ENCODE data around the gene CFI. TPM values are rescaled to one million over a fixed set of nuclear protein-coding genes. Genes with fewer than 3 reads are reported as not detected.
A peak's percentile ranks its signal among the peaks of the same experiment; 100 is the strongest.

Gene CFI
- total RNA-seq, result 0.13 TPM in 1 of 2 replicates, not detected in the other

DNA sequence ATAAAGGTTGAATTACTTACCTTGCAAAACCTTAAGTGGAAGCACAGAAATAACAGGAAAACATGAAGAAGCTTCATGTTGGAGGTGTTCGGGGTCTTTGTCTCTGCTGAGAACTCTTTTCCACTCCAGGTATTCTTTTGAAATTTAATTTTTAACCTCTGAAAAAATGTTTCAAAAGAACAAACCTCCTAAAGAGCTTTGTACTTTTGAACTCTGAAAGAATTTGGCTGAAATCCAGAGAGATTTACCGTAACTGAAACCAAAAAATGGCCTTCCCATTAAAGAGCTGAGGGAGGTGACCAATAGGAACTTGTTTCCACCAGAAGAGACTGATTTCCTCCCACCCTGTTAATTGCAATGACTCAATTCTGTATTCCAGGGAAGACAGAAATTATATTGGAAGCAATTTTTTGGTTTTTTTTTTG, at the start of gene CFI:
Gene CFI, minus strand, starts transcription at position 105 of the 425 bp plus-strand sequence. Its CDS starts 28 bp downstream, at position 77.
- Histone ChIP-seq H3K4me3 (ENCODE audit: low read depth, low read length) (no peak within 1 kb of the TSS), H3K36me3 (ENCODE audit: control insufficient read depth, insufficient read depth, low read length) (no peaks in the 10 kb centered on the region), H3K27me3 (ENCODE audit: control insufficient read depth, insufficient read depth, low read length) (no peaks in the 10 kb centered on the region)
- FAIRE-seq (no peak), DNase-seq (ENCODE audit: low read depth) (peak; percentile 55)
- TF ChIP-seq, protein P1, sequence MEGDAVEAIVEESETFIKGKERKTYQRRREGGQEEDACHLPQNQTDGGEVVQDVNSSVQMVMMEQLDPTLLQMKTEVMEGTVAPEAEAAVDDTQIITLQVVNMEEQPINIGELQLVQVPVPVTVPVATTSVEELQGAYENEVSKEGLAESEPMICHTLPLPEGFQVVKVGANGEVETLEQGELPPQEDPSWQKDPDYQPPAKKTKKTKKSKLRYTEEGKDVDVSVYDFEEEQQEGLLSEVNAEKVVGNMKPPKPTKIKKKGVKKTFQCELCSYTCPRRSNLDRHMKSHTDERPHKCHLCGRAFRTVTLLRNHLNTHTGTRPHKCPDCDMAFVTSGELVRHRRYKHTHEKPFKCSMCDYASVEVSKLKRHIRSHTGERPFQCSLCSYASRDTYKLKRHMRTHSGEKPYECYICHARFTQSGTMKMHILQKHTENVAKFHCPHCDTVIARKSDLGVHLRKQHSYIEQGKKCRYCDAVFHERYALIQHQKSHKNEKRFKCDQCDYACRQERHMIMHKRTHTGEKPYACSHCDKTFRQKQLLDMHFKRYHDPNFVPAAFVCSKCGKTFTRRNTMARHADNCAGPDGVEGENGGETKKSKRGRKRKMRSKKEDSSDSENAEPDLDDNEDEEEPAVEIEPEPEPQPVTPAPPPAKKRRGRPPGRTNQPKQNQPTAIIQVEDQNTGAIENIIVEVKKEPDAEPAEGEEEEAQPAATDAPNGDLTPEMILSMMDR (IDR thresholded peaks at IDR 0.05; ENCODE audit: insufficient read depth, low read length, severe bottlenecking), result no peak

DNA sequence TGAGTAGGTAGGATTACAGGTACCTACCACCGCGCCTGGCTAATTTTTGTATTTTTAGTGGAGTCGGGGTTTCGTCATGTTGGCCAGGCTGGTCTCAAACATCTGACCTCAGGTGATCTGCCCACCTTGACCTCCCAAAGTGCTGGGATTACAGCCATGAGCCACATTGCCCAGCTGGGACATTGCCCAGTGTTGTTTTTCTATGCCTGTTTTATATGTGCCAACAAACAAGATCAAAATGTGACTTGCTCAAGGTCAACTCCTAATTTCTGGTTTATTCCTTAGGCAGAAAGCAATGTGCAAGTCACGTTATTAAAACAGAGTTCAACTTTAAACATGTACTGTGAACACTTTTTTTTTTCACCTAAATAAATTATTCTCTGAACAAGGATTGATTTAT, 48.8 kb upstream of the CFI start:
- DNase-seq (ENCODE audit: low read depth), result no peak
- TF ChIP-seq, protein P1 (IDR thresholded peaks at IDR 0.05; ENCODE audit: insufficient read depth, low read length, severe bottlenecking), result no peak
- Histone ChIP-seq H3K27me3 (ENCODE audit: control insufficient read depth, insufficient read depth, low read length) (no peaks in the 10 kb centered on the region), H3K4me3 (ENCODE audit: low read depth, low read length) (no peak overlapping the region), H3K36me3 (ENCODE audit: control insufficient read depth, insufficient read depth, low read length) (no peaks in the 10 kb centered on the region)
- no peak for FAIRE-seq

DNA sequence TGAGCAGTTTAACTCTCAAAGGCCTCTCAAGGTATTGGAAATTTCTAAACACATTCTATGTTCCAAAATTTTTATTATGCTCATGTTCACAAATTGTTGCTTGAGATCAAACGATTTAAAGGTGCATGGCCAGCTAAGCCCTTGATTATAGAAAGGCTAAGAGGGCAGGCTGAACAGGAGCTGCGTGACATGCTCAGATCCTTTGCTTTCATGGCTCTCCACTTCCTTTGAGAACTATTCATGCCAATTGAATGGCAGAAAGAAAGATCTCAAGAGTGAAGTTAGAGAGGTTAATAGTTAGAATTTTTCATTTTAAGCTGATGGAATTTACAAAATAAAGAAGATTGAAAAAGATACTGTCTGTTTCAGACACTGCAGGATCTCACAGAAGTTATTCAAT, 46.7 kb upstream of the CFI start:
- no peak for FAIRE-seq
- TF ChIP-seq, protein P1 (IDR thresholded peaks at IDR 0.05; ENCODE audit: insufficient read depth, low read length, severe bottlenecking), result no peak
- Histone ChIP-seq H3K27me3 (ENCODE audit: control insufficient read depth, insufficient read depth, low read length) (no peaks in the 10 kb centered on the region), H3K4me3 (ENCODE audit: low read depth, low read length) (no peak overlapping the region), H3K36me3 (ENCODE audit: control insufficient read depth, insufficient read depth, low read length) (no peaks in the 10 kb centered on the region)
- no peak for DNase-seq (ENCODE audit: low read depth)

DNA sequence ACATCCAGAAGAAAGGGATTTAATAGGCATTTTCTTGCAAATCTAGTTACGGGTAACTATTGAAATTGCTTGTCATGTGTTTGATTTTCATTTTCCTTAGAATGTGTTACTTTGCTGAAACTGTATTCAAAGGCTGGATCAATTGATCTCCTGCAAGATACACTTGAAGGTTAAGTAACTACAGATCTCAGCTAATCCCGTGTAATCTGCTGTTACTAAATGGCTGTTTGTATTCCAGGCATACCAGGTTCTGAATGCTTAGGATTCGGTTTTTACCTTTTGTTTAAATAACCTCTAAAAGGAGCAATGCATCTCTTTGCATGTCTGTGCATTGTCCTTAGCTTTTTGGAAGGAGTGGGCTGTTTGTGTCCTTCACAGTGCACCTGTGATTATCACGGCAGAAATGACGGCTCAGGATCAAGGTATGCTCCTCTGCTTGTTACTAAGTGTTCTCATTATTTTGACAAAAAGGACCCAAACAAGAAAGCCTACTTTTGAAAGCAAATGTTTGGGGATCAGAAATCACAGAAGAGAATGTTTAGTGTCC, 46.2 kb upstream of the CFI start, which contains the start of gene LRIT3:
Gene LRIT3, plus strand, starts transcription at position 212 of the 547 bp plus-strand sequence. Its CDS starts 95 bp downstream, at position 307.
- Histone ChIP-seq H3K36me3 (ENCODE audit: control insufficient read depth, insufficient read depth, low read length) (no peaks in the 10 kb centered on the region), H3K4me3 (ENCODE audit: low read depth, low read length) (no peak within 1 kb of the TSS), H3K27me3 (ENCODE audit: control insufficient read depth, insufficient read depth, low read length) (no peaks in the 10 kb centered on the region)
- TF ChIP-seq, protein P1 (IDR thresholded peaks at IDR 0.05; ENCODE audit: insufficient read depth, low read length, severe bottlenecking), result no peak
- FAIRE-seq (no peak), DNase-seq (ENCODE audit: low read depth) (no peak)

DNA sequence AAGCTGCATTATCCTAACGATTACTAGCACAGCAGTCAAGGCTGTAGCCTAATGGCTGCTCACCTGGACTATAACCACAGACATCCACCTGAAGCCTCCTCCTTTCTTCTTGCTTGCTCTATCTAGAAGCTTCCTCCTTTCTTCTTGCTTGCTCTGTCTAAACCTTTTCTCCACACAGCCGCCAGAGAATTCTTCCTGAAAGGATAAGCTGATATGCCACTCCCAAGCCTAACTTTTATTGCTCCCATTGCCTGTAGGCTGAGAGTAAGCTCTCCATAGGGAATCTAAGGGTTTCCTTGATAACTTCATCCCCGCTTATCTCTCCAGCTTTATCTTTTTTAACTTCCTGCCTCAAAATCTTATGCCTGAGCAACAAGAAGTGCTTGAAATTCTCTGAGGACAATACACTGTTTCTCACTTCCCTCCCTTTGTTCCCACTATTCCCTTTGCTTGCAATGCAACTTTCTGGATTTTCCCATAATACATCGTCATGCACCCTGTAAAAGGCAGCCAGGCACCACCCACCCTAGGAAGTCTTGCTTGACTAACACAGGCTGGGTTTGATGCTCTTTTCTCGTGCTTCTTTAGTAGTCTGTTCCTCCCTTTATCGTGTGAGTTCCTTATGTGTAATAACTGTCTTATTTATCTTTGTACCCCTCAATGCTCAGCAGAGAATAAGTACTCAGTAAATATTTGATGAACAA, 44.7 kb upstream of the CFI start:
- Histone ChIP-seq H3K4me3 (ENCODE audit: low read depth, low read length) (no peak overlapping the region), H3K36me3 (ENCODE audit: control insufficient read depth, insufficient read depth, low read length) (no peaks in the 10 kb centered on the region), H3K27me3 (ENCODE audit: control insufficient read depth, insufficient read depth, low read length) (no peaks in the 10 kb centered on the region)
- TF ChIP-seq, protein P1 (IDR thresholded peaks at IDR 0.05; ENCODE audit: insufficient read depth, low read length, severe bottlenecking), result no peak
- DNase-seq (ENCODE audit: low read depth) (no peak), FAIRE-seq (no peak)

Measured in bronchial epithelial cell (primary cell).